Mononuclear cell (primary cell): ENCODE results near the gene PPP3R1. TPM values are rescaled to one million over a fixed set of nuclear protein-coding genes. Genes with fewer than 3 reads are reported as not detected.

Experiments used
- H3K27me3 ChIP-seq: 2 replicates; pipeline ENCODE4 v1.6.0; 2011; ENCODE audit warnings: low read length, control low read depth; ENCODE audit not compliant: insufficient read depth
- H3K4me1 ChIP-seq: 2 replicates; pipeline ENCODE4 v1.5.1; 2011; ENCODE audit warnings: mild to moderate bottlenecking, low read length, control low read depth; ENCODE audit not compliant: insufficient read depth
- H3K4me3 ChIP-seq: 2 replicates; pipeline ENCODE4 v1.5.1; 2011; ENCODE audit warnings: mild to moderate bottlenecking, low read length, moderate library complexity
- H3K9me3 ChIP-seq: 2 replicates; pipeline ENCODE4 v1.5.1; 2011; ENCODE audit warnings: low read depth, mild to moderate bottlenecking, control low read depth, low read length
- total RNA-seq: library from RNA; depleted of rRNA; stranded (reverse); fragments of >200 nt; gene quantifications from one replicate; pipeline ENCODE4 v1.2.3, GENCODE V29; 2012

The PPP3R1 gene
- total RNA-seq, 1 donor: 62.1 TPM

GRCh38 chr2:68230241-68231060 lies 21.9 kb downstream of the PPP3R1 start:
- Histone ChIP-seq H3K4me3 (no peak overlapping the region), H3K4me1 (peaks cover 30% of the 10 kb centered on the region), H3K9me3 (no peaks in the 10 kb centered on the region), H3K27me3 (no peaks in the 10 kb centered on the region)

- Histone ChIP-seq H3K4me3 (no peak overlapping the region), H3K4me1 (peaks cover 38% of the 10 kb centered on the region), H3K9me3 (no peaks in the 10 kb centered on the region), H3K27me3 (no peaks in the 10 kb centered on the region)
These were observed 25.5 kb downstream of the PPP3R1 start for GRCh38 chr2:68226794-68227193.

- Histone ChIP-seq H3K4me1 (peaks cover 30% of the 10 kb centered on the region), H3K9me3 (no peaks in the 10 kb centered on the region), H3K4me3 (no peak overlapping the region), H3K27me3 (no peaks in the 10 kb centered on the region)
These were observed 27.2 kb downstream of the PPP3R1 start for GRCh38 chr2:68225119-68225632.

- Histone ChIP-seq H3K4me3 (no peak overlapping the region), H3K4me1 (peaks cover 23% of the 10 kb centered on the region), H3K9me3 (no peaks in the 10 kb centered on the region), H3K27me3 (no peaks in the 10 kb centered on the region)
These were observed 28.9 kb downstream of the PPP3R1 start for GRCh38 chr2:68223419-68223818.

GRCh38 chr2:68222287-68222686 lies 30.0 kb downstream of the PPP3R1 start:
- Histone ChIP-seq H3K9me3 (no peaks in the 10 kb centered on the region), H3K27me3 (no peaks in the 10 kb centered on the region), H3K4me3 (no peak overlapping the region), H3K4me1 (peaks cover 23% of the 10 kb centered on the region)

- Histone ChIP-seq H3K27me3 (no peaks in the 10 kb centered on the region), H3K4me3 (no peak overlapping the region), H3K9me3 (no peaks in the 10 kb centered on the region), H3K4me1 (peaks cover 17% of the 10 kb centered on the region)
These were observed 33.9 kb downstream of the PPP3R1 start for GRCh38 chr2:68218343-68218901.

DNA sequence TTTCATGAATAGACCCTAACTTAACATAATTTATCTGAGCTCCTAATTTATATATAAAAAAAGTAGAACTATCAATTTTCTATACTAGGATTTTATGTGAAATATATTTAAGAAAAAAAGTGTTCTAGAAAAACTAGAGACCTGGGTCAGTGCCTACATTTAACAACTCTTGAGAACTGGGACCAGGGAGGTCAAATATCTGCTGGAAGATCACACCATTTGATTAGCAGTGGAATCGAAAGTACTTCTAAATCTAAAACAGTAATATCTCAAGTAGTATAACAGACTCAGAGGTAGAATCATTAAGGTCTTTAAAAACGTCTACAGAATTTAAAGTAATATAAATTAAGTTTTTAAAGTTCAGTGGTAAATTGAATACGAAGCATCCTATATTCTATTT lies 34.6 kb downstream of the PPP3R1 start:
- Histone ChIP-seq H3K9me3 (no peaks in the 10 kb centered on the region), H3K27me3 (no peaks in the 10 kb centered on the region), H3K4me3 (no peak overlapping the region), H3K4me1 (peaks cover 11% of the 10 kb centered on the region)

DNA sequence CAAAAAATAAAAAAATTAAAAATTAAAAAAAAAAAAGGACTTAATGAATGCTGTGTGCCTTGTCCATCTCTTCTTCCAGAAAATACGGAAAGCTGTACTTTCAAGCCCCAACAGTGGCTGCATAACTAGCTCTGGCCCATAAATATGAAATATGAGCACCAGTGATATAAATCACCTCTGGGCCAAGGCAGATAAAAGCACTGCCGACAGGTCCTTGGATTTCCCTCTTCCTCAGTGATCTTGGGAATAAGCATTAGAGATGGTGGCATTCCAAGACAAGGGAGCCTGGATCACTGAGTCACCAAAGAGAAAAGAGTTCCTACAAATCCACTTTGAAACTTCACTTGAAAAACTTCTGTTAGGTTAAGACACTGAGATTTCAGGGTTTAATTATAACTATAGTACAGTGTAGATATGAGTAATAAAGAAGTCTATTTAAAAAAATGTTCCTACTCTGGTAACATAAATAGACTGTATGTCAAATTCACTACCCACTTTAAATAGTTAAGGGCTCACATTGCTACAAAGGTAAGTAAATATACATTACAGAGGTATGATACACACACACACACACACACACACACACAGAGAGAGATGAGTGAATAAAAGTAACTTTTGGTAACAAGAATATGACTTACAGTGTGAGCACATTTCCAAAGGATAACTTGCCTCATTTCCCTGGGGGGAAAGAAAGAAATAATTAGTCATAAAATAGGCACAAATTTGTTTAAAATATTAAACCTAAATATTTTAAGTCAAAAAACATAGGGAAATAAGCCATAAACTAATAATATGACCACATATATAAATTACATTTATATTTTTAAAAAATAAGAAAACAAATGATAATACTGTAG lies 35.6 kb downstream of the PPP3R1 start:
- Histone ChIP-seq H3K27me3 (no peaks in the 10 kb centered on the region), H3K9me3 (no peaks in the 10 kb centered on the region), H3K4me1 (peaks cover 6% of the 10 kb centered on the region), H3K4me3 (no peak overlapping the region)

GRCh38 chr2:68214381-68214780 lies 38.0 kb downstream of the PPP3R1 start:
- no peak overlapping the region for H3K4me3 ChIP-seq
- H3K4me1 ChIP-seq: peaks cover 3% of the 10 kb centered on the region
- H3K9me3 ChIP-seq: no peaks in the 10 kb centered on the region
- no peaks in the 10 kb centered on the region for H3K27me3 ChIP-seq

- Histone ChIP-seq H3K9me3 (no peaks in the 10 kb centered on the region), H3K4me3 (no peak overlapping the region), H3K27me3 (no peaks in the 10 kb centered on the region), H3K4me1 (peaks cover 36% of the 10 kb centered on the region)
These were observed 45.5 kb downstream of the PPP3R1 start for GRCh38 chr2:68206793-68207192.

GRCh38 chr2:68203587-68203986 lies 48.7 kb downstream of the PPP3R1 start:
- H3K4me1 ChIP-seq: peaks cover 40% of the 10 kb centered on the region
- H3K27me3 ChIP-seq: no peaks in the 10 kb centered on the region
- H3K4me3 ChIP-seq: no peak overlapping the region
- H3K9me3 ChIP-seq: no peaks in the 10 kb centered on the region

DNA sequence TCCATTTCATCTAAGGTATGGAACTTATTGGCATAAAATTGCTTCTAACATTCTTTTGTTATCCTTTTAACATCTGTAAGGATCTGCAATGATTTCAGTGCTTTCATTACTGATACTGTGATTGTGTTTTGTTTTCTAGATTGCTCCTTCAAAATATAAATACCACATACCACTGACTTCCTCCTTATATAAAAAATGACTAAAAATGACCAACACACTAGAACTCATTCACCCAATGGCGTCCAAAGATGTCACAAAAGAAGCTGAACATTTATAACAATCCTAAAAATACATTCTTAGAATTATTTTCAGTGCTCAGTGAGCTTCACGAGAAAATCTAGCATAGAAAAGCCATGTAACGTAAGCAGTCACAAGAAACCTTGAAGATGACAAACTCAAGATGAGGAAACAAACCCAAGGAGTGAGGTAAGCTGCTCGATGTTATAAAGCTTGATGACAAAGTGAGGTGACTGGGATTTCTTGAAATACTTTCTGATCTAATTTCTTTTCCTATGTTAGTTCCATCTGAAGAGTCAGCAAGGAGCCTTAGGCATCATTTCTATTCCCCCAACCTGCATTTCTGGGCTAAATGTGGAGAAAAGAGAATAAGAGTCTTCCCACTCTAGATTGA lies 52.1 kb downstream of the PPP3R1 start:
- peaks cover 18% of the 10 kb centered on the region for H3K4me1 ChIP-seq
- no peak overlapping the region for H3K4me3 ChIP-seq
- H3K9me3 ChIP-seq: no peaks in the 10 kb centered on the region
- no peaks in the 10 kb centered on the region for H3K27me3 ChIP-seq

DNA sequence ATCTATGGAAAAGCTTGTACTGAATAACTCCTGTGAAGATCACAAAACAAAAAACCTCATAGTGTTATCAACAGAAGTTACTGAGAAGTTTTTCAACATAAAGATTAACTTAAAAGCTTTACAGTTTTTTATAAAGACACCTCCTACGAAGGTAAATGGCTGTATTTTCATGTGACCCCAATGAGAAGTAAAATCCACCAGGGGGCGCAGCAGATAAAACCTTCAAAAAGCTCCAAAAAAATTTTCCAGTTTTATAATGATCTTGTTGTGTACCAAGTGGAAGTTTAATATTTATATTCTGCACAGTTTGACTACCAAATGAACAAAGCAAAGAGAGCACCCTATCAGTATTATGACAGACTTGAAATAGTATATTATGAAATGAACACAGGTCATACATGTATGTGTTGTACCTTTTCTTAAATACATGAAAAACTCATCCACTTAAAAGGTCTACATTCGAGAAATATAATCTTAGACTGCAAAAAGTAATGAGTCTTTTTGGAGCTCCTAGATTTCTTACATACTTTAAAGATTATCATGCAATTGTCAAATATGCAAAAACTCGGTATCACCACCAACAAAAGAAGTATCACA lies 56.1 kb downstream of the PPP3R1 start:
- Histone ChIP-seq H3K9me3 (no peaks in the 10 kb centered on the region), H3K4me1 (peaks cover 5% of the 10 kb centered on the region), H3K4me3 (no peak overlapping the region), H3K27me3 (no peaks in the 10 kb centered on the region)

DNA sequence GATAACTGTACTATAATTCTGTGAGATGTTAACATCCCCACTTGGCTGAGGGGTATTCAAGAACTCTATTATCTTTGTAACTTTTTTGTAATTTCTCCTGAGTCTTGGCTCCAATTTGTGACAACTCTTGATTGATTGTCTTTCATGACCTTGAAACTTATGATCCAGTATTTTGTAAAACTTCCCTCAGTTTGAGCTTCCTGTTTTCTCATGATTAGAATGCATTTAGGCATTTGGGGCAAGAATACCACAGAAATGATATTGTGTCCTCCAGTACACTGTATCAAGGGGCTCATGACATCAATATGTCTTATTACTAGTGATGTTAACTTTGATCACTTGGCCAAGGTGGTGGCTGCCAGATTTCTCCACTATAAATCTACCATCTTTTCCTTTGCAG lies 57.2 kb downstream of the PPP3R1 start:
- H3K27me3 ChIP-seq: no peaks in the 10 kb centered on the region
- H3K9me3 ChIP-seq: no peaks in the 10 kb centered on the region
- H3K4me3 ChIP-seq: no peak overlapping the region
- no peaks in the 10 kb centered on the region for H3K4me1 ChIP-seq
